ENCODE measurements around the gene GFY. TPM values are rescaled to one million over a fixed set of nuclear protein-coding genes. Genes with fewer than 3 reads are reported as not detected.

GFY gene
- polyA plus RNA-seq, 2 donors = not detected

DNA sequence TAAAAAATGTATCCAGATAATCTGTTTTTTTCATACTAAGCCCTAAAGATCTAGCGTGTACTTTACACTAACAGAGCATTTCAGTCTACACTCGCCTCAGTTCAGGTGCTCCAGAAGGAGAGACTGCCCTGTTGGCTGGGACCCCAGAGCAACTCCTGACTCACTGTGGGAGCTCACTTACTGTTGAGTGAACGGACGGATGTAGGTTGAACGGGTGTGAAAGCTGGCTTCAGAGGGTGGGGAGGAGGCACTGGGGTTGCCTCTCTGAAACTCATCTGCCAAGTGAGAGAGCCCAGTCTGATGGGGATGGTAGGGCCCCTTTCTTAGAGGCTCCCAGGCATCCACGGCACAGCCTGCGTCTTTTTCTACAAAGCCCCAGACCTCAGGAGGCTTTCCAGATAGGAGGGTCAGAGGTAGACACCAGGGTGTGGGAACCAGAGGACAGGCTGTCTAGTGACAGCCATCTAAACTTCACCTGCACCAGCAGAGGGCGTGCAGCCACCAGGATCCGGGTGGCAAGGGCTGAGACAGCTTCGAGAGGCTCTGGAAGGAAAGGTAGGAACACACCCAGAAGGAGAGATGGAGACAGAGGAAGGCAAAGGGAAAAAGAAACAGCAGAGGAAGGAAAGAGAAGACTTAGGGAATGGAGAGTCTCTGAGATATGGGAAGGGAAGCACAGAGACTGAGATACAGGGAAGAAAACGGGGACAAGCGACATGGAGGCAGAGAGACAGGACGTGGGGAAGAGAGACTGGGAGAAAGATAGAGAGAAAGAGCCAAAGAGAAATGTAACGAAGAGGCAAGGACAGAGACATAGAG lies 33.4 kb upstream of the GFY start:
- H3K9me3 ChIP-seq (ENCODE audit: control insufficient read depth in 2 of 2, insufficient read depth in 1 of 2, low read depth in 1 of 2, low read length in 1 of 2) = no peaks in the 10 kb centered on the region
- H3K4me3 ChIP-seq (ENCODE audit: low read depth in 1 of 2, low read length in 2 of 2) = no peak overlapping the region
- no peaks in the 10 kb centered on the region for H3K4me1 ChIP-seq (ENCODE audit: control insufficient read depth in 2 of 2, insufficient read depth in 2 of 2, low read length in 1 of 2)
- no peak overlapping the region for H3K27ac ChIP-seq (ENCODE audit: low read depth in 2 of 2, low read length in 1 of 2)
- 19 to 25% methylated on average over 13 to 14 of the region's 14 CpGs for WGBS, 2 donors
- no peaks in the 10 kb centered on the region for H3K27me3 ChIP-seq (ENCODE audit: control insufficient read depth in 1 of 2, insufficient read depth in 2 of 2, low read length in 2 of 2)
- no peaks in the 10 kb centered on the region for H3K36me3 ChIP-seq (ENCODE audit: control insufficient read depth in 2 of 2, insufficient read depth in 2 of 2, low read length in 1 of 2)

DNA sequence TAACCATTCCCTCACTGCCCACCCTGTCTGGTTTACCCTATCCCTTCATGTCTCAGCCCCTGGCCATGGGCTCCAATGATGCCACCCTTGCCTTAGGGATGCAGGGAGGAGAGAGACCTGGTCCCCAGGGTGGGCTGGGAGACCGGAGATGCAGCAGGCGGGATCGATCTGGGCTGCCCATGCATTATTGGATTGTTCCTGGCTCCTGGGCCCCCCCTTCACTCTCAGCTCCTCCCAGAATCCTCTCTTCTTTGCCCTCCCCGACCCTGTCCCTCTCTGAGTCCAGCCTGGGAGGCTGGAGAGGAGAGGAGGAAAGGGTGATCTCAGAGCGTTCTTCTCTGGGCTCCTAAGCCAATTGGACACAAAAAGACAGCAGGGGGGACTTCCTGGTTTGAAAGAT lies 31.3 kb upstream of the GFY start:
- Histone ChIP-seq H3K27me3 (ENCODE audit: control insufficient read depth in 1 of 2, insufficient read depth in 2 of 2, low read length in 2 of 2) (no peaks in the 10 kb centered on the region), H3K27ac (ENCODE audit: low read depth in 2 of 2, low read length in 1 of 2) (no peak overlapping the region), H3K36me3 (ENCODE audit: control insufficient read depth in 2 of 2, insufficient read depth in 2 of 2, low read length in 1 of 2) (no peaks in the 10 kb centered on the region), H3K4me1 (ENCODE audit: control insufficient read depth in 2 of 2, insufficient read depth in 2 of 2, low read length in 1 of 2) (no peaks in the 10 kb centered on the region), H3K9me3 (ENCODE audit: control insufficient read depth in 2 of 2, insufficient read depth in 1 of 2, low read depth in 1 of 2, low read length in 1 of 2) (no peaks in the 10 kb centered on the region), H3K4me3 (ENCODE audit: low read depth in 1 of 2, low read length in 2 of 2) (no peak overlapping the region)
- WGBS, 2 donors = 65 to 69% methylated on average over 5 of the region's 5 CpGs

DNA sequence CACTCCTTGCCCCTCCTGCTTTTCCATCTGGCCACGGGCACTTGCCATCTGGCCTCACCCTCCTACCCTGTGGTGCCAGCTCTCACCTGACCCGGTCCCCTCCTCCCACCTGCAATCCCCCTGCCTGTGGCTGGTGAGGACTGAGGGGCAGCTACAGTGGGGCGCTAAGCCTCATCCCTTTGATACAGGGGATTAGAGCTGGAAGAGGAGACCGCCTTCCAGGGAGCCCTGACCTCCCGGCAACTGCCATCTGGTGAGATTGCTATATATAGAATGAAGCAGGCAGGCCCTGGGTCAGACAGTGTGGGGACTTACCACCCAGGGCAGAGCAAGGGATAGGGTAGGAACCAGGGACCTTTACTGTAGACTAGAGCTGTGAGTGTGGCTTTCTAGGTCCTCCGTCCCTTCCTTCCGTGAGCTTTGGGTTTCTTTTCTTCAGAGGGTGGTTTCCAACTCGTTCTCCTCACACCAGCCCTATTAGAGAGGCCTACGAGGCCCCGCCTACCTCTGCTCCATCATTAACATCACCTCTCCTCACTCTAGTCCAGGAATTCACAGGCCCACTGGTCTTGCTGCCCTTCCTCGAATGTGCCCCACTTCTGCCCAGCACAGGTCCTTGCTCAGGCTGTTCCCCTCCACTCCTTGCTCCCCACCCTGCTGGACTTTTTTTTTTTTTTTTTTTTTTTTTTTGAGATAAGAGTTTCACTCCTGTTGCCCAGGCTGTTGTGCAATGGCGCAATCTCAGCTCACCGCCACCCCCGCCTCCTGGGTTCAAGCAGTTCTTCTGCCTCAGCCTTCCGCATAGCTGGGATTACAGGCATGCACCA lies 29.4 kb upstream of the GFY start:
- Histone ChIP-seq H3K27ac (ENCODE audit: low read depth in 2 of 2, low read length in 1 of 2) (no peak overlapping the region), H3K4me3 (ENCODE audit: low read depth in 1 of 2, low read length in 2 of 2) (no peak overlapping the region), H3K36me3 (ENCODE audit: control insufficient read depth in 2 of 2, insufficient read depth in 2 of 2, low read length in 1 of 2) (no peaks in the 10 kb centered on the region), H3K9me3 (ENCODE audit: control insufficient read depth in 2 of 2, insufficient read depth in 1 of 2, low read depth in 1 of 2, low read length in 1 of 2) (no peaks in the 10 kb centered on the region), H3K27me3 (ENCODE audit: control insufficient read depth in 1 of 2, insufficient read depth in 2 of 2, low read length in 2 of 2) (no peaks in the 10 kb centered on the region), H3K4me1 (ENCODE audit: control insufficient read depth in 2 of 2, insufficient read depth in 2 of 2, low read length in 1 of 2) (no peaks in the 10 kb centered on the region)
- WGBS, 2 donors = 73 to 81% methylated on average over 15 of the region's 15 CpGs

DNA sequence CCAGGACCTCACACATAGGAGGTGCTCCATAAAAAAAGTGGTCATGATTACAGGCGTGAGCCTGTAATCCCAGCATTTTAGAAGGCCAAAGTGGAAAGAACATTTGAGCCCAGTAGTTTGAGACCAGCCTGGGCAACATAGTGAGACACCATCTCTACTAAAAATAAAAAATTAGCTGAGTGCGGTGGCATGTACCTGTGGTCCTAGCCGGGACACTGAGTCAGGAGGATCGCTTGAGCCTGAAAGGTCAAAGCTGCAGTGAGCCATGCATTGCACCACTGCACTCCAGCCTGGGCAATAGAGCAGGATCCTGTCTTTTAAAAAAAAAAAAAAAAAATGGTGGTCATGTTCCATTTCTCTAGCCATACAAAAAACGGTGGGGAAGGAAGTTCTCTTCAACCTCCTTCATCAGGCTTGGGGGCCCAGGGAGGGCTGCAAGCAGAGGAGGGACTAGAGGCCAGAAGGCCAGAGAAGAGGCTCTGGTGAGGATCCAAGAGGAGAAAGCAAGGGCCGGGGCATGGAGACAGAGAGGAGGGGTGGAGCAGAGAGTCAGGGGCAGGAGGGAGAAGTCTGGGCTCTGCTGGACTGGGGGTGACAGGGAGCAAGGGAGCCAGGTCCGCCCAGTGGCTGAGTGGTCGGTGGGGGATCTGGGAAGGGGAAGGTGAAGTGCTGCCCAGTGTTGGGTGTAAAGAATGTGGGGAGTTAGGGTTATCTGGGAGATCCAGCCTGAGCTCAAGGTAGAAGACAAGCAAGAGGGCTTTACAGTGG lies 28.3 kb upstream of the GFY start:
- no peak overlapping the region for H3K27ac ChIP-seq (ENCODE audit: low read depth in 2 of 2, low read length in 1 of 2)
- H3K4me3 ChIP-seq (ENCODE audit: low read depth in 1 of 2, low read length in 2 of 2) = no peak overlapping the region
- 78 to 83% methylated on average over 8 of the region's 8 CpGs for WGBS, 2 donors

DNA sequence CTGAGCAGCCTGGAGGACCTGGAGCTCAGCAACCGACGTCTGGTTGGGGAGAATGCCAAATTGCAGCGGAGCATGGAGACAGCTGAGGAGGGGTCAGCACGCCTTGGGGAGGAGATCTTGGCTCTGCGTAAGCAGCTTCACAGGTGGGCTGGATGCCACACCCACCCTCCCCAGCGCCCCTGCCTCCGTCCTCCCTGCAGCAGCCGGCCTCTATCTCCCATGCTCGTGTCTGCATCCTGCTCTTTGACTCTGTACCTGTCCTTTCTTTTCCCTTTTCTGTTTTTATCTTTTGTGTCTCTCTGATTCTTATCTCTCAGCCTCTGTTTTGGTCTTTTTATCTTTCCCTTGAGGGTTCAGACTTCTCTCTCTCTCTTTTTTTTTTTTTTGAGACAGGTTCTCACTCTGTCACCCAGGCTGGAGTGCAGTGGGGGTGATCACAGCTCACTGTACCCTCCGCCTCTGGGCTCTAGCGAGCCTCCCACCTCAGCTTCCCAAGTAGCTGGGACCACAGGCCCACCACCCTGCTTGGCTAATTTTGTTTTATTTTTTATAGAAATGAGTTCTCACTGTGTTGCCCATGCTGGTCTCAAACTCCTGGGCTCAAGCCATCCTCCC lies 27.1 kb upstream of the GFY start:
- H3K4me3 ChIP-seq (ENCODE audit: low read depth in 1 of 2, low read length in 2 of 2) = no peak overlapping the region
- WGBS, 2 donors = 62 to 69% methylated on average over 10 to 11 of the region's 11 CpGs
- H3K4me1 ChIP-seq (ENCODE audit: control insufficient read depth in 2 of 2, insufficient read depth in 2 of 2, low read length in 1 of 2) = no peaks in the 10 kb centered on the region
- H3K27me3 ChIP-seq (ENCODE audit: control insufficient read depth in 1 of 2, insufficient read depth in 2 of 2, low read length in 2 of 2) = no peaks in the 10 kb centered on the region
- no peaks in the 10 kb centered on the region for H3K9me3 ChIP-seq (ENCODE audit: control insufficient read depth in 2 of 2, insufficient read depth in 1 of 2, low read depth in 1 of 2, low read length in 1 of 2)
- H3K36me3 ChIP-seq (ENCODE audit: control insufficient read depth in 2 of 2, insufficient read depth in 2 of 2, low read length in 1 of 2) = no peaks in the 10 kb centered on the region
- no peak overlapping the region for H3K27ac ChIP-seq (ENCODE audit: low read depth in 2 of 2, low read length in 1 of 2)

More for the DNA sequence above, 28.3 kb upstream of the GFY start:
- no peaks in the 10 kb centered on the region for H3K4me1 ChIP-seq (ENCODE audit: control insufficient read depth in 2 of 2, insufficient read depth in 2 of 2, low read length in 1 of 2)
- no peaks in the 10 kb centered on the region for H3K36me3 ChIP-seq (ENCODE audit: control insufficient read depth in 2 of 2, insufficient read depth in 2 of 2, low read length in 1 of 2)
- H3K9me3 ChIP-seq (ENCODE audit: control insufficient read depth in 2 of 2, insufficient read depth in 1 of 2, low read depth in 1 of 2, low read length in 1 of 2) = no peaks in the 10 kb centered on the region
- H3K27me3 ChIP-seq (ENCODE audit: control insufficient read depth in 1 of 2, insufficient read depth in 2 of 2, low read length in 2 of 2) = no peaks in the 10 kb centered on the region

DNA sequence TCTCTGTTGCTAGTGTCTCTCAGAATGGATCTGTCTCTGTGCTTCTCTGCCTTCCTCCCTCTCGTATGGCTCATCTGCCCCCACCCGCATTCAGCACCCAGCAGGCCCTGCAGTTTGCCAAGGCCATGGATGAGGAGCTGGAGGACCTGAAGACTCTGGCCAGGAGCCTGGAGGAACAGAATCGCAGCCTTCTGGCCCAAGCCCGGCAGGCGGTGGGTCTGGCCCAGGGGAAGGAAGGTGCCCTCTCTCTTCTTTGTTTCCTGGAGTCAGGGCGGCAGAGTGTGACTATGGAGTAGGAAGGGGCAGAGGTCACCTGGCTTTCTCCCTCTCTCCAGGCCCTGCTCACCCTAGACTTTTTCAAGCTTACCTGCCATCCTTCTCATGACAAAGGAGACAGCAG lies 26.3 kb upstream of the GFY start:
- Histone ChIP-seq H3K4me1 (ENCODE audit: control insufficient read depth in 2 of 2, insufficient read depth in 2 of 2, low read length in 1 of 2) (no peaks in the 10 kb centered on the region), H3K27ac (ENCODE audit: low read depth in 2 of 2, low read length in 1 of 2) (no peak overlapping the region), H3K4me3 (ENCODE audit: low read depth in 1 of 2, low read length in 2 of 2) (no peak overlapping the region), H3K36me3 (ENCODE audit: control insufficient read depth in 2 of 2, insufficient read depth in 2 of 2, low read length in 1 of 2) (no peaks in the 10 kb centered on the region), H3K9me3 (ENCODE audit: control insufficient read depth in 2 of 2, insufficient read depth in 1 of 2, low read depth in 1 of 2, low read length in 1 of 2) (no peaks in the 10 kb centered on the region), H3K27me3 (ENCODE audit: control insufficient read depth in 1 of 2, insufficient read depth in 2 of 2, low read length in 2 of 2) (no peaks in the 10 kb centered on the region)
- WGBS, 2 donors = 87% methylated on average over 6 of the region's 6 CpGs

DNA sequence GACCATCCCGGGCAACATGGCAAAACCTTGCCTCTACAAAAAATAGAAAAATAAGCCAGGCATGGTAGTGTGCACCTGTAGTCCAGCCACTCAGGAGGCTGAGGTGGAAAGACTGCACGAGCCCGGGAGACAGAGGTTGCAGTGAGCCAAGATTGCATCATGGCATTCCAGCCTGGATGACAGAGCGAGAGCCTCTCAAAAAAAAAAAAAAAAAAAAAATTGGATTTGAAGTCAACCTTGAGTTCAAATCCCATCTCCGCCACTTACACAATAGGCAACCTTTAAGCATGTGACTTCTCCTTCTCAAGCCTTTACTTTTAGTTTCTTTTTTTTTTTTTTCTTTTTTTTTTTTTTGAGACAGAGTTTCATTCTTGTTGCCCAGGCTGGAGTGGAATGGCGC lies 25.2 kb upstream of the GFY start:
- Histone ChIP-seq H3K4me3 (ENCODE audit: low read depth in 1 of 2, low read length in 2 of 2) (no peak overlapping the region), H3K4me1 (ENCODE audit: control insufficient read depth in 2 of 2, insufficient read depth in 2 of 2, low read length in 1 of 2) (no peaks in the 10 kb centered on the region), H3K27me3 (ENCODE audit: control insufficient read depth in 1 of 2, insufficient read depth in 2 of 2, low read length in 2 of 2) (no peaks in the 10 kb centered on the region), H3K36me3 (ENCODE audit: control insufficient read depth in 2 of 2, insufficient read depth in 2 of 2, low read length in 1 of 2) (no peaks in the 10 kb centered on the region), H3K27ac (ENCODE audit: low read depth in 2 of 2, low read length in 1 of 2) (no peak overlapping the region), H3K9me3 (ENCODE audit: control insufficient read depth in 2 of 2, insufficient read depth in 1 of 2, low read depth in 1 of 2, low read length in 1 of 2) (no peaks in the 10 kb centered on the region)
- 84 to 85% methylated on average over 6 of the region's 6 CpGs for WGBS, 2 donors

DNA sequence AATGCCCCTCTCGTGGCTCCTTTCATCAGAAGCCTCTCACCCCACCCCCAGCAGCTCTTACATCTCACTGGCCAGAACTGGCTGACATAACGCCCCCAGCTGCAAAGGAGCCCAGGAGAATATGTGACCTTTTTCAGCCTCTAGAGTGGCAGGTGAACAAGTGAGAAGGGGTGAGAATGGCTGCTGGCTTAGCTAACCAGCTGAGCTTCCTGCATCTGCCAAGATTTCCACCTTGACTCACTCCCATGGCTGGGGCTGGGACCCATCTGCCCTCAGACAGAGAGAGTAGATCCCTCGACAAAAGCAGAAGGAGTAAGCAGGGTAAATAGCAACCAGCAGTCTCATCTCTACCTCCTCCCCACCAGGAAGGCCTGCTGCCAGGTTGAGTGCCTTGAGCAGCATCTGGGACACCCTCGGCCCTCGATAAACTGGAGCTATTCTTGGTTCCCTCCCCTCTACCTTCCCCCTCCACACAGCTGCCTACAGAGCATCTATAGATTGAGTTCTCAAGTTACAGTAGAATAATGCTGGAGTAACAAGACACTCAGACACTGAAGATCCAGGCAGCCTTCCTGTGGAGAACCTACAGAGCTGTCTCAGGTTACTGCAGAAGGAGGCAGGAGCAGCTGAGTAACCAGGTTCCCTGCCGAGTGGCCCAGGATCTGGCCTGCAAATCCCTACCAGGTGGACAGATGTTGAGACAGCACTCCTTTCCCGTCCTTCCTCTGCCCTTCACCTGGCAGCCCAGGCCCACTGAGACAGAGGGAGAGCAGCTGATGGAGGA lies 21.6 kb upstream of the GFY start:
- Histone ChIP-seq H3K36me3 (ENCODE audit: control insufficient read depth in 2 of 2, insufficient read depth in 2 of 2, low read length in 1 of 2) (no peaks in the 10 kb centered on the region), H3K4me3 (ENCODE audit: low read depth in 1 of 2, low read length in 2 of 2) (no peak overlapping the region), H3K4me1 (ENCODE audit: control insufficient read depth in 2 of 2, insufficient read depth in 2 of 2, low read length in 1 of 2) (no peaks in the 10 kb centered on the region), H3K27me3 (ENCODE audit: control insufficient read depth in 1 of 2, insufficient read depth in 2 of 2, low read length in 2 of 2) (no peaks in the 10 kb centered on the region), H3K9me3 (ENCODE audit: control insufficient read depth in 2 of 2, insufficient read depth in 1 of 2, low read depth in 1 of 2, low read length in 1 of 2) (no peaks in the 10 kb centered on the region), H3K27ac (ENCODE audit: low read depth in 2 of 2, low read length in 1 of 2) (no peak overlapping the region)
- 57 to 65% methylated on average over 7 of the region's 7 CpGs for WGBS, 2 donors

Data from esophagus (tissue), 2 donors.